IMR-90 (cell line): Measurements from ENCODE around the gene APP. TPM values are rescaled to one million over a fixed set of nuclear protein-coding genes. Genes with fewer than 3 reads are reported as not detected.

Experiments
- ATAC-seq: fragments of 200-7000 bp; cut with Tn5 transposase; 2 replicates; pipeline ENCODE4 v1.9.1; 2020; ENCODE audit warnings: low read depth, mild to moderate bottlenecking, moderate library complexity
- BruUV-seq: library from RNA; stranded (reverse); fragments of 400-500 nt; replicated peaks from 2 replicates; lab custom pipeline; 2021; lab: Mats Ljungman, UMichigan
- CTCF ChIA-PET: fragments of 300-600 bp; formaldehyde crosslinking; extraction: SDS; loops from one replicate; lab custom pipeline; 2021; ENCODE audit warnings: antibody characterized with exemption; lab: Yijun Ruan, JAX
- POLR2A ChIA-PET: fragments of 300-600 bp; sonication (Branson Sonifier 250); formaldehyde crosslinking; loops from one replicate; lab custom pipeline; 2022; ENCODE audit warnings: antibody characterized with exemption; ENCODE audit not compliant: unreplicated experiment; lab: Charles Lee
- DNase-seq: peaks from one replicate; pipeline ENCODE4 v3.0.0; 2013
- H2AFZ ChIP-seq: replicated peaks from 2 replicates; pipeline ENCODE3; 2013; ENCODE audit warnings: low read length, mild to moderate bottlenecking; ENCODE audit not compliant: poor library complexity
- H2AK5ac ChIP-seq: 2 replicates; pipeline ENCODE4 v1.6.1; 2013; ENCODE audit warnings: low read depth, low read length, inconsistent platforms
- H2AK9ac ChIP-seq: replicated peaks from 2 replicates; pipeline ENCODE3; 2013; ENCODE audit warnings: mild to moderate bottlenecking, low read depth, low read length, moderate library complexity; ENCODE audit not compliant: poor library complexity
- H2BK120ac ChIP-seq: 2 replicates; pipeline ENCODE4 v1.6.1; 2013; ENCODE audit warnings: low read depth, low read length, inconsistent platforms
- H2BK15ac ChIP-seq: 3 replicates; pipeline ENCODE4 v1.6.1; 2013; ENCODE audit warnings: low read depth, low read length, inconsistent platforms
- H2BK20ac ChIP-seq: 2 replicates; pipeline ENCODE4 v1.6.1; 2013; ENCODE audit warnings: low read depth, mild to moderate bottlenecking, inconsistent platforms, low read length, moderate library complexity
- H2BK5ac ChIP-seq: 2 replicates; pipeline ENCODE4 v1.6.1; 2013; ENCODE audit warnings: mild to moderate bottlenecking, low read depth, low read length, inconsistent platforms; ENCODE audit not compliant: poor library complexity, severe bottlenecking
- H3K14ac ChIP-seq: replicated peaks from 2 replicates; pipeline ENCODE4 v1.6.1; 2013; ENCODE audit warnings: low read depth, low read length, inconsistent platforms
- H3K18ac ChIP-seq: 2 replicates; pipeline ENCODE4 v1.6.1; 2013; ENCODE audit warnings: low read depth, low read length, control low read depth
- H3K23ac ChIP-seq: 2 replicates; pipeline ENCODE4 v1.6.1; 2013; ENCODE audit warnings: low read depth, low read length, inconsistent platforms
- H3K27ac ChIP-seq: 2 replicates; pipeline ENCODE4 v1.5.1; 2013; ENCODE audit warnings: mild to moderate bottlenecking, control low read depth, low read length; ENCODE audit not compliant: insufficient read depth
- H3K27me3 ChIP-seq: 2 replicates; pipeline ENCODE4 v1.6.1; 2013; ENCODE audit warnings: low read length; ENCODE audit not compliant: control insufficient read depth, insufficient read depth
- H3K36me3 ChIP-seq: 2 replicates; pipeline ENCODE4 v1.6.1; 2013; ENCODE audit warnings: low read length, mixed read lengths; ENCODE audit not compliant: control insufficient read depth, insufficient read depth
- H3K4ac ChIP-seq: 2 replicates; pipeline ENCODE4 v1.6.1; 2013; ENCODE audit warnings: low read depth, low read length, inconsistent platforms
- H3K4me1 ChIP-seq: 2 replicates; pipeline ENCODE4 v1.6.1; 2013; ENCODE audit warnings: low read length, mixed read lengths; ENCODE audit not compliant: control insufficient read depth, insufficient read depth
- H3K4me2 ChIP-seq: 2 replicates; pipeline ENCODE4 v1.6.1; 2013; ENCODE audit warnings: low read depth, mild to moderate bottlenecking, control low read depth, low read length, moderate library complexity
- H3K4me3 ChIP-seq: 2 replicates; pipeline ENCODE4 v1.5.1; 2013; ENCODE audit warnings: low read depth, mild to moderate bottlenecking, control low read depth, low read length, moderate library complexity; ENCODE audit not compliant: insufficient read depth
- H3K56ac ChIP-seq: 2 replicates; pipeline ENCODE4 v1.6.1; 2013; ENCODE audit warnings: low read length, inconsistent platforms; ENCODE audit not compliant: insufficient read depth; ENCODE audit errors: extremely low read depth
- H3K79me1 ChIP-seq, 2 experiments: 2 replicates each; pipeline ENCODE4 v1.6.1; 2013; ENCODE audit warnings: low read length in 2 of 2, inconsistent platforms in 1 of 2, low read depth in 1 of 2
- H3K9ac ChIP-seq: 2 replicates; pipeline ENCODE4 v1.6.1; 2013; ENCODE audit warnings: low read depth, low read length, control low read depth
- H3K9me1 ChIP-seq: 2 replicates; pipeline ENCODE4 v1.6.1; 2013; ENCODE audit warnings: low read length, inconsistent platforms; ENCODE audit not compliant: insufficient read depth
- H3K9me3 ChIP-seq: 2 replicates; pipeline ENCODE4 v1.6.1; 2013; ENCODE audit warnings: low read length; ENCODE audit not compliant: control insufficient read depth, insufficient read depth
- H4K20me1 ChIP-seq: 2 replicates; pipeline ENCODE4 v1.6.1; 2013; ENCODE audit warnings: low read length, inconsistent platforms; ENCODE audit not compliant: insufficient read depth
- H4K5ac ChIP-seq: 2 replicates; pipeline ENCODE4 v1.6.1; 2013; ENCODE audit warnings: mild to moderate bottlenecking, low read depth, low read length, control low read depth
- H4K8ac ChIP-seq, 2 experiments: 2 replicates each; pipeline ENCODE4 v1.6.1; 2013; ENCODE audit warnings: low read depth in 2 of 2, low read length in 2 of 2, control low read depth in 1 of 2, inconsistent platforms in 1 of 2
- H4K91ac ChIP-seq: 2 replicates; pipeline ENCODE4 v1.6.1; 2013; ENCODE audit warnings: low read depth, low read length, inconsistent platforms; ENCODE audit not compliant: insufficient read depth
- BHLHE40 ChIP-seq: fragments of 150-350 bp; IDR thresholded peaks from 2 replicates; pipeline ENCODE4 v1.6.1; 2016; ENCODE audit warnings: mild to moderate bottlenecking, low read depth, low read length
- CEBPB ChIP-seq: IDR thresholded peaks from 2 replicates; pipeline ENCODE4 v1.6.1; 2012; ENCODE audit warnings: low read depth, low read length, improper control_type of control experiment
- CHD1 ChIP-seq: IDR thresholded peaks from 2 replicates; pipeline ENCODE4 v1.6.1; 2012; ENCODE audit warnings: low read depth, low read length, improper control_type of control experiment
- CTCF ChIP-seq: conservative IDR thresholded peaks from 2 replicates; pipeline ENCODE4 v1.5.1; 2012; ENCODE audit warnings: mild to moderate bottlenecking, low read depth, low read length, improper control_type of control experiment
- ELK1 ChIP-seq: fragments of 150-350 bp; IDR thresholded peaks from 2 replicates; pipeline ENCODE4 v1.6.1; 2016; ENCODE audit warnings: low read depth, mild to moderate bottlenecking, low read length, moderate library complexity, borderline replicate concordance
- FOS ChIP-seq: fragments of 150-350 bp; IDR thresholded peaks from 2 replicates; pipeline ENCODE4 v1.6.1; 2016; ENCODE audit warnings: low read depth, low read length
- MAFK ChIP-seq: IDR thresholded peaks from 2 replicates; pipeline ENCODE4 v1.6.1; 2012; ENCODE audit warnings: low read depth, low read length, improper control_type of control experiment
- MAZ ChIP-seq: IDR thresholded peaks from 2 replicates; pipeline ENCODE4 v1.6.1; 2012; ENCODE audit warnings: low read depth, mild to moderate bottlenecking, low read length, improper control_type of control experiment, moderate library complexity, borderline replicate concordance
- MXI1 ChIP-seq: IDR thresholded peaks from 2 replicates; pipeline ENCODE4 v1.6.1; 2012; ENCODE audit warnings: low read depth, mild to moderate bottlenecking, low read length, moderate library complexity, borderline replicate concordance
- NFE2L2 ChIP-seq: fragments of 150-350 bp; IDR thresholded peaks from 2 replicates; pipeline ENCODE4 v1.6.1; 2016; ENCODE audit warnings: low read depth, mild to moderate bottlenecking, low read length
- POLR2A ChIP-seq: IDR thresholded peaks from 2 replicates; pipeline ENCODE4 v1.6.1; 2012; ENCODE audit warnings: mild to moderate bottlenecking, low read depth, low read length
- RAD21 ChIP-seq: IDR thresholded peaks from 2 replicates; pipeline ENCODE4 v1.6.1; 2012; ENCODE audit warnings: low read length, improper control_type of control experiment
- RCOR1 ChIP-seq: IDR thresholded peaks from 2 replicates; pipeline ENCODE4 v1.6.1; 2012; ENCODE audit warnings: mild to moderate bottlenecking, low read length, improper control_type of control experiment; ENCODE audit not compliant: insufficient replicate concordance
- RFX5 ChIP-seq: IDR thresholded peaks from 2 replicates; pipeline ENCODE4 v1.8.0; 2012; ENCODE audit warnings: low read depth, mild to moderate bottlenecking, low read length, moderate library complexity
- SMC3 ChIP-seq: fragments of 150-350 bp; IDR thresholded peaks from 2 replicates; pipeline ENCODE4 v1.6.1; 2016; ENCODE audit warnings: low read depth, mild to moderate bottlenecking, antibody characterized with exemption, low read length, moderate library complexity
- USF2 ChIP-seq: fragments of 150-350 bp; IDR thresholded peaks from 2 replicates; pipeline ENCODE4 v1.6.1; 2017; ENCODE audit warnings: mild to moderate bottlenecking, antibody characterized with exemption, low read length, low read depth
- WGBS, 2 experiments: methylation state at CpG; one replicate each; pipeline versions ENCODE4 v1.1.5 to v1.1.7; 2013; ENCODE audit warnings: missing lambda C conversion rate in 2 of 2; ENCODE audit not compliant: insufficient read length in 1 of 2; ENCODE audit errors: extremely low coverage in 2 of 2; 5-methylcytosine and 5-hydroxymethylcytosine counted together
- dilution Hi-C: fragments of 300-500 bp; cut with HindIII; formaldehyde crosslinking; loops from one replicate; pipeline ENCODE4 v1.14.3; 2018; ENCODE audit warnings: low sequenced_read_pairs; ENCODE audit not compliant: unreplicated experiment
- in situ Hi-C: fragments of 300-500 bp; cut with MboI; formaldehyde crosslinking; loops from 3 replicates; pipeline ENCODE4 v1.14.3; 2019; ENCODE audit warnings: low sequenced_read_pairs, inconsistent platforms, mixed read lengths
- intact Hi-C: fragments of 100-400 bp; cut with micrococcal nuclease; formaldehyde crosslinking; loops from 2 replicates; pipeline ENCODE4 v1.10.0; 2022
- polyA plus RNA-seq, 3 experiments: library from polyadenylated mRNA; depleted of rRNA; stranded (reverse); fragments of >200 nt; gene quantifications; 2 replicates each; pipeline ENCODE4 v1.2.3, GENCODE V29; 2012; ENCODE audit warnings: low replicate concordance in 1 of 3
- total RNA-seq: library from RNA; depleted of rRNA; stranded (reverse); fragments of >200 nt; gene quantifications from 2 replicates; pipeline ENCODE4 v1.2.3, GENCODE V29; 2012

Gene APP
- total and polyA plus RNA-seq, 2 of the 4 experiments (the other 2 are of a cell fraction): 191 to 530 TPM

- Histone ChIP-seq H3K27me3 (no peaks in the 10 kb centered on the region), H3K9me3 (no peaks in the 10 kb centered on the region), H3K9me1 (peaks cover 3% of the 10 kb centered on the region; the same call in 1 of the 2 replicates), H3K56ac (no peak overlapping the region), H3K4me1 (no peaks in the 10 kb centered on the region), H3K23ac (no peak overlapping the region), H4K91ac (no peak overlapping the region), H2BK5ac (no peak overlapping the region), H3K79me1 (peaks cover 10 to 21% of the 10 kb centered on the region in 2 experiments; a peak in 3 of 4 replicates), H3K4ac (no peak overlapping the region), H2AK5ac (no peak overlapping the region), H2BK15ac (no peak overlapping the region), H2BK20ac (no peak overlapping the region), H3K4me2 (no peak overlapping the region), H3K4me3 (no peak overlapping the region), H2AFZ (no peak overlapping the region), H4K5ac (no peak overlapping the region), H3K36me3 (peaks cover 15% of the 10 kb centered on the region), H4K20me1 (no peaks in the 10 kb centered on the region), H2AK9ac (no peak overlapping the region), H3K9ac (no peak overlapping the region), H4K8ac (no peak overlapping the region), H3K18ac (no peak overlapping the region), H2BK120ac (no peak overlapping the region), H3K14ac (no peak overlapping the region), H3K27ac (no peak overlapping the region)
- POLR2A ChIA-PET: no interaction called here
- DNase-seq (no peak), ATAC-seq (peak; percentile 48; the same call in 1 of the 2 replicates)
- BruUV-seq: no TSS peak
- CTCF ChIA-PET: interaction anchor here (0.9 kb wide), 1 partner anchor 138 kb away, joined by 3 read pairs; no protein-coding TSS in a partner anchor
- no CpG with 5 or more reads among the region's 3 CpGs for WGBS, 2 experiments
- dilution Hi-C loops: no loop called here
- intact Hi-C loops: no loop called here
- no peak for TF ChIP-seq CHD1
- no peak for TF ChIP-seq CTCF
- TF ChIP-seq SMC3: no peak
- no peak for TF ChIP-seq MAFK
- no peak for TF ChIP-seq MAZ
- no peak for TF ChIP-seq CEBPB
- no peak for TF ChIP-seq FOS
- no peak for TF ChIP-seq POLR2A
- no peak for TF ChIP-seq USF2
- TF ChIP-seq BHLHE40: no peak
- no peak for TF ChIP-seq MXI1
- TF ChIP-seq NFE2L2: no peak
- TF ChIP-seq ELK1: no peak
- TF ChIP-seq RFX5: no peak
- no peak for TF ChIP-seq RCOR1
- TF ChIP-seq RAD21: no peak
- in situ Hi-C loops: no loop called here
These were observed 262.8 kb downstream of the APP start for GRCh38 chr21:25907573-25908275.
